Measurements from ENCODE around the gene TANC1.

The TANC1 gene

GRCh38 chr2:159124931-159125467 lies 156.6 kb downstream of the TANC1 start:
- Mint-ChIP-seq H3K4me1 (ENCODE audit: low read depth) (peaks cover 21% of the 10 kb centered on the region), H3K9me3 (ENCODE audit: low read depth) (no peaks in the 10 kb centered on the region), H3K27me3 (no peaks in the 10 kb centered on the region), H3K27ac (peak overlapping the region; percentile 88), H3K4me3 (no peak overlapping the region), H3K36me3 (no peaks in the 10 kb centered on the region)

- Mint-ChIP-seq H3K36me3 (no peaks in the 10 kb centered on the region), H3K9me3 (ENCODE audit: low read depth) (no peaks in the 10 kb centered on the region), H3K4me3 (no peak overlapping the region), H3K4me1 (ENCODE audit: low read depth) (peaks cover 21% of the 10 kb centered on the region), H3K27ac (peak overlapping the region; percentile 51), H3K27me3 (no peaks in the 10 kb centered on the region)
These were observed 157.4 kb downstream of the TANC1 start for GRCh38 chr2:159125858-159126257.

- Mint-ChIP-seq H3K9me3 (ENCODE audit: low read depth) (no peaks in the 10 kb centered on the region), H3K27ac (no peak overlapping the region), H3K36me3 (no peaks in the 10 kb centered on the region), H3K4me3 (no peak overlapping the region), H3K27me3 (no peaks in the 10 kb centered on the region), H3K4me1 (ENCODE audit: low read depth) (peaks cover 21% of the 10 kb centered on the region)
These were observed 158.1 kb downstream of the TANC1 start for GRCh38 chr2:159126432-159127022.

- H3K4me1 Mint-ChIP-seq (ENCODE audit: low read depth) = peaks cover 21% of the 10 kb centered on the region
- H3K4me3 Mint-ChIP-seq = no peak overlapping the region
- H3K9me3 Mint-ChIP-seq (ENCODE audit: low read depth) = no peaks in the 10 kb centered on the region
- no peaks in the 10 kb centered on the region for H3K27me3 Mint-ChIP-seq
- H3K36me3 Mint-ChIP-seq = no peaks in the 10 kb centered on the region
- no peak overlapping the region for H3K27ac Mint-ChIP-seq
These were observed 159.8 kb downstream of the TANC1 start for GRCh38 chr2:159128191-159128590.

- Mint-ChIP-seq H3K36me3 (no peaks in the 10 kb centered on the region), H3K27ac (no peak overlapping the region)
These were observed 160.8 kb downstream of the TANC1 start for GRCh38 chr2:159129269-159129668.

GRCh38 chr2:159129824-159130223 lies 161.4 kb downstream of the TANC1 start:
- Mint-ChIP-seq H3K36me3 (no peaks in the 10 kb centered on the region), H3K27me3 (no peaks in the 10 kb centered on the region), H3K4me1 (ENCODE audit: low read depth) (peaks cover 9% of the 10 kb centered on the region), H3K27ac (no peak overlapping the region), H3K9me3 (ENCODE audit: low read depth) (no peaks in the 10 kb centered on the region), H3K4me3 (no peak overlapping the region)

More at GRCh38 chr2:159129269-159129668, 160.8 kb downstream of the TANC1 start:
- H3K27me3 Mint-ChIP-seq = no peaks in the 10 kb centered on the region
- H3K9me3 Mint-ChIP-seq (ENCODE audit: low read depth) = no peaks in the 10 kb centered on the region
- H3K4me1 Mint-ChIP-seq (ENCODE audit: low read depth) = peaks cover 14% of the 10 kb centered on the region
- no peak overlapping the region for H3K4me3 Mint-ChIP-seq

GRCh38 chr2:159130302-159130701 lies 161.9 kb downstream of the TANC1 start:
- Mint-ChIP-seq H3K27ac (no peak overlapping the region), H3K4me3 (no peak overlapping the region)

GRCh38 chr2:159131267-159131913 lies 162.9 kb downstream of the TANC1 start:
- Mint-ChIP-seq H3K27ac (no peak overlapping the region), H3K4me3 (no peak overlapping the region), H3K4me1 (ENCODE audit: low read depth) (no peaks in the 10 kb centered on the region), H3K36me3 (no peaks in the 10 kb centered on the region), H3K9me3 (ENCODE audit: low read depth) (no peaks in the 10 kb centered on the region), H3K27me3 (no peaks in the 10 kb centered on the region)

More at GRCh38 chr2:159130302-159130701, 161.9 kb downstream of the TANC1 start:
- no peaks in the 10 kb centered on the region for H3K9me3 Mint-ChIP-seq (ENCODE audit: low read depth)
- H3K4me1 Mint-ChIP-seq (ENCODE audit: low read depth) = peaks cover 4% of the 10 kb centered on the region
- no peaks in the 10 kb centered on the region for H3K27me3 Mint-ChIP-seq
- no peaks in the 10 kb centered on the region for H3K36me3 Mint-ChIP-seq

- Mint-ChIP-seq H3K27me3 (no peaks in the 10 kb centered on the region), H3K4me1 (ENCODE audit: low read depth) (no peaks in the 10 kb centered on the region)
These were observed 163.5 kb downstream of the TANC1 start for GRCh38 chr2:159131914-159132281.

GRCh38 chr2:159133797-159134196 lies 165.4 kb downstream of the TANC1 start:
- H3K27me3 Mint-ChIP-seq = no peaks in the 10 kb centered on the region
- no peak overlapping the region for H3K27ac Mint-ChIP-seq
- H3K4me3 Mint-ChIP-seq = no peak overlapping the region
- H3K4me1 Mint-ChIP-seq (ENCODE audit: low read depth) = no peaks in the 10 kb centered on the region
- H3K36me3 Mint-ChIP-seq = no peaks in the 10 kb centered on the region
- no peaks in the 10 kb centered on the region for H3K9me3 Mint-ChIP-seq (ENCODE audit: low read depth)

More at GRCh38 chr2:159131914-159132281, 163.5 kb downstream of the TANC1 start:
- Mint-ChIP-seq H3K9me3 (ENCODE audit: low read depth) (no peaks in the 10 kb centered on the region), H3K27ac (no peak overlapping the region), H3K36me3 (no peaks in the 10 kb centered on the region), H3K4me3 (no peak overlapping the region)

- no peaks in the 10 kb centered on the region for H3K4me1 Mint-ChIP-seq (ENCODE audit: low read depth)
- no peak overlapping the region for H3K4me3 Mint-ChIP-seq
- no peaks in the 10 kb centered on the region for H3K36me3 Mint-ChIP-seq
- H3K9me3 Mint-ChIP-seq (ENCODE audit: low read depth) = no peaks in the 10 kb centered on the region
- H3K27me3 Mint-ChIP-seq = no peaks in the 10 kb centered on the region
- no peak overlapping the region for H3K27ac Mint-ChIP-seq
These were observed 166.5 kb downstream of the TANC1 start for GRCh38 chr2:159134979-159135378.

- Mint-ChIP-seq H3K4me1 (ENCODE audit: low read depth) (no peaks in the 10 kb centered on the region), H3K4me3 (no peak overlapping the region)
These were observed 168.0 kb downstream of the TANC1 start for GRCh38 chr2:159136391-159136790.

GRCh38 chr2:159137511-159138241 lies 169.2 kb downstream of the TANC1 start:
- H3K36me3 Mint-ChIP-seq = no peaks in the 10 kb centered on the region
- H3K4me3 Mint-ChIP-seq = no peak overlapping the region
- no peak overlapping the region for H3K27ac Mint-ChIP-seq
- no peaks in the 10 kb centered on the region for H3K9me3 Mint-ChIP-seq (ENCODE audit: low read depth)
- H3K27me3 Mint-ChIP-seq = peaks cover 3% of the 10 kb centered on the region
- no peaks in the 10 kb centered on the region for H3K4me1 Mint-ChIP-seq (ENCODE audit: low read depth)

More at GRCh38 chr2:159136391-159136790, 168.0 kb downstream of the TANC1 start:
- Mint-ChIP-seq H3K27me3 (peaks cover 3% of the 10 kb centered on the region), H3K36me3 (no peaks in the 10 kb centered on the region), H3K27ac (no peak overlapping the region), H3K9me3 (ENCODE audit: low read depth) (no peaks in the 10 kb centered on the region)

GRCh38 chr2:159138642-159139182 lies 170.3 kb downstream of the TANC1 start:
- Mint-ChIP-seq H3K4me1 (ENCODE audit: low read depth) (no peaks in the 10 kb centered on the region), H3K36me3 (no peaks in the 10 kb centered on the region), H3K9me3 (ENCODE audit: low read depth) (no peaks in the 10 kb centered on the region), H3K4me3 (no peak overlapping the region), H3K27me3 (peaks cover 3% of the 10 kb centered on the region), H3K27ac (no peak overlapping the region)
